Liver (tissue), 9 donors: ENCODE measurements around the gene CFAP99. TPM values are rescaled to one million over a fixed set of nuclear protein-coding genes. Genes with fewer than 3 reads are reported as not detected.

Source experiments
- DNase-seq: peaks from one replicate; pipeline ENCODE4 v3.0.0-alpha.2; 2017; ENCODE audit warnings: low spot score
- H3K27ac ChIP-seq, 2 donors: one replicate each; pipeline ENCODE4 v1.7.0; 2013; ENCODE audit warnings: inconsistent platforms in 2 of 2, low read length in 2 of 2, control low read depth in 1 of 2, low read depth in 1 of 2, mild to moderate bottlenecking in 1 of 2
- H3K27me3 ChIP-seq, 4 donors: one replicate each; pipeline versions ENCODE4 v1.6.1 to v1.7.0; 2013; ENCODE audit warnings: low read length in 3 of 4, inconsistent platforms in 1 of 4, mild to moderate bottlenecking in 1 of 4, moderate library complexity in 1 of 4; ENCODE audit not compliant: control insufficient read depth in 4 of 4, insufficient read depth in 4 of 4
- H3K36me3 ChIP-seq, 4 donors: one replicate each; pipeline versions ENCODE4 v1.6.1 to v1.7.0; 2013; ENCODE audit warnings: low read length in 3 of 4, mild to moderate bottlenecking in 3 of 4, low read depth in 1 of 4, moderate library complexity in 1 of 4; ENCODE audit not compliant: control insufficient read depth in 4 of 4, insufficient read depth in 3 of 4
- H3K4me1 ChIP-seq, 4 donors: one replicate each; pipeline versions ENCODE4 v1.6.1 to v1.7.0; 2013; ENCODE audit warnings: low read length in 3 of 4, mild to moderate bottlenecking in 3 of 4, moderate library complexity in 1 of 4; ENCODE audit not compliant: control insufficient read depth in 4 of 4, insufficient read depth in 4 of 4
- H3K4me3 ChIP-seq, 3 donors: one replicate each; pipeline versions ENCODE4 v1.6.1 to v1.7.0; 2013; ENCODE audit warnings: low read length in 3 of 3, control low read depth in 1 of 3, low read depth in 1 of 3, mild to moderate bottlenecking in 1 of 3
- H3K9ac ChIP-seq, 2 donors: one replicate each; pipeline ENCODE4 v1.7.0; 2013; ENCODE audit warnings: low read length in 2 of 2, mild to moderate bottlenecking in 2 of 2, moderate library complexity in 2 of 2, control low read depth in 1 of 2, low read depth in 1 of 2
- H3K9me3 ChIP-seq, 4 donors: one replicate each; pipeline versions ENCODE4 v1.6.1 to v1.7.0; 2013; ENCODE audit warnings: low read length in 3 of 4; ENCODE audit not compliant: control insufficient read depth in 4 of 4
- EGR1 ChIP-seq, 2 donors: IDR thresholded peaks; 2 replicates each; pipeline ENCODE4 v1.6.1; 2016 to 2018; ENCODE audit warnings: antibody characterized with exemption in 2 of 2, low read depth in 2 of 2
- FOXA1 ChIP-seq: IDR thresholded peaks from 2 replicates; pipeline ENCODE4 v1.6.1; 2016; ENCODE audit warnings: antibody characterized with exemption
- FOXA2 ChIP-seq: IDR thresholded peaks from 2 replicates; pipeline ENCODE4 v1.6.1; 2016; ENCODE audit warnings: antibody characterized with exemption
- GABPA ChIP-seq, 2 donors: IDR thresholded peaks in 1 of 2; conservative IDR thresholded peaks in 1 of 2; 2 replicates each; pipeline ENCODE4 v1.6.1; 2016; ENCODE audit warnings: antibody characterized with exemption in 2 of 2, mild to moderate bottlenecking in 1 of 2, moderate library complexity in 1 of 2
- HNF4A ChIP-seq, 2 donors: conservative IDR thresholded peaks; 2 replicates each; pipeline ENCODE4 v1.6.1; 2016; ENCODE audit warnings: antibody characterized with exemption in 2 of 2, mild to moderate bottlenecking in 2 of 2
- HNF4G ChIP-seq: IDR thresholded peaks from 2 replicates; pipeline ENCODE4 v1.6.1; 2016; ENCODE audit warnings: antibody characterized with exemption
- JUND ChIP-seq, 2 donors: IDR thresholded peaks; 2 replicates each; pipeline ENCODE4 v1.6.1; 2016; ENCODE audit warnings: antibody characterized with exemption in 2 of 2
- NR2F2 ChIP-seq: IDR thresholded peaks from 2 replicates; pipeline ENCODE4 v1.6.1; 2016; ENCODE audit warnings: antibody characterized with exemption
- RAD21 ChIP-seq, 2 donors: IDR thresholded peaks; 2 replicates each; pipeline ENCODE4 v1.6.1; 2016; ENCODE audit warnings: antibody characterized with exemption in 2 of 2, mild to moderate bottlenecking in 2 of 2
- RXRA ChIP-seq, 2 donors: IDR thresholded peaks; 2 replicates each; pipeline ENCODE4 v1.6.1; 2017 to 2018; ENCODE audit warnings: antibody characterized with exemption in 2 of 2, mild to moderate bottlenecking in 1 of 2
- SP1 ChIP-seq: IDR thresholded peaks from 2 replicates; pipeline ENCODE4 v1.6.1; 2018; ENCODE audit warnings: antibody characterized with exemption, mild to moderate bottlenecking
- TAF1 ChIP-seq: conservative IDR thresholded peaks from 2 replicates; pipeline ENCODE4 v1.6.1; 2016; ENCODE audit warnings: antibody characterized with exemption, mild to moderate bottlenecking
- YY1 ChIP-seq: IDR thresholded peaks from 2 replicates; pipeline ENCODE4 v1.6.1; 2016; ENCODE audit warnings: antibody characterized with exemption, mild to moderate bottlenecking
- WGBS: extraction: QIAGEN DNeasy Blood & Tissue Kit; methylation state at CpG from one replicate; pipeline ENCODE4 v1.1.7; 2013; 5-methylcytosine and 5-hydroxymethylcytosine counted together
- polyA plus RNA-seq, 2 donors: library from polyadenylated mRNA; stranded (reverse) in 1 of 2; unstranded in 1 of 2; fragments of 200-250 nt in 1 of 2; fragments of >200 nt in 1 of 2; fragmentation: Nextera tagmentation in 1 of 2; extraction: Ambion mirVana in 1 of 2; gene quantifications; one replicate each; pipeline versions ENCODE4 v1.2.1 to v1.2.3, GENCODE V29; 2013 to 2015
- total RNA-seq, 2 donors: library from RNA; depleted of rRNA; stranded (reverse); fragments of >200 nt; gene quantifications; one replicate each; pipeline ENCODE4 v1.2.3, GENCODE V29; 2014
- TF ChIP-seq, protein P1 (sequence below): IDR thresholded peaks from 2 replicates; pipeline ENCODE4 v1.6.1; 2016; ENCODE audit warnings: antibody characterized with exemption
- TF ChIP-seq, protein P2 (sequence below): IDR thresholded peaks from 2 replicates; pipeline ENCODE4 v1.6.1; 2016; ENCODE audit warnings: antibody characterized with exemption, mild to moderate bottlenecking
- TF ChIP-seq, protein P3 (sequence below): IDR thresholded peaks from 2 replicates; pipeline ENCODE4 v1.6.1; 2016; ENCODE audit warnings: antibody characterized with exemption
- TF ChIP-seq, protein P4 (sequence below): fragments of 150-350 bp; IDR thresholded peaks from 2 replicates; pipeline ENCODE4 v1.5.1; 2017; ENCODE audit warnings: improper control_type of control experiment, low read depth, low read length; ENCODE audit not compliant: missing input control
- TF ChIP-seq, protein P5 (sequence below): IDR thresholded peaks from 2 replicates; pipeline ENCODE4 v1.6.1; 2016; ENCODE audit warnings: antibody characterized with exemption
- donor health status: healthy.
- donor health status: healthy.
- donor health status: healthy.
- donor health status: healthy.
- donor health status: healthy.

CFAP99 gene
- total and polyA plus RNA-seq, 4 donors, result 0.33 to 0.36 TPM; not detected in 2

DNA sequence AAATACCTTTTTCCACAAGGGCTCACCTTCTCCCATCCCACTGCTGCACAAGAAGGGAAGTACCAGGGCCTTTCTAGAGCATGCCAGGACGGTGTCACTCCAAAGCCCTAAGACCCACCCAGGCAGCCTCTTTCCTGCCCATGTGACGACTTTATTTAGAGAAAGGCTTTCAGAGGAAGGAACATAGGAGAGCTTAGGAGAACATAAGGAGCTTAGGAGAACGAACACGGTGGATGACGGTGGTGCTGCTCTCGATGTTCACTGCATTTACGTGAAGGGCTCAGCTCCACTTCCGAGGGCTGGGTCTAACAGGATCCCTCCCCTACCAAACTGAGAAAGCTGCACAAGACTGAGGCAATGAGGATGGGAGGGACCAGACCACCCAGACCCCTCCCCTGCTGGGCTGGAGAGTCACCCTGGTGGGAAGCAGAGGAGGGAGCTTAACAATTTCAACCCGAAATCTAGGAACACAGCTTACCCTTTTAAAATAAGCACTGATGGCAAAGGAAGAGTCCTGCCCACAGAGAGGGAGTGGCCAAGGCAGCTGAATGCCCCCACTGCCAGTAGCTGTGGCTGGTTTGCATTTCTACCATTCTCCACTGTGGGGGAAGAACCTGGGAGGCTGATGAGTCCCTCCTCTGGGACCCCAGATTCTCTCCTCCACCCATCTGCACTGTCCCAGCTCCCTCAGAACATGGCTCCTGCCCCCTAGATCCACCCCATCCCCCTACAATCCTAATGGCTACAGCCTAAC lies 30.1 kb upstream of the CFAP99 start:
- Histone ChIP-seq H3K9me3 (no peaks in the 10 kb centered on the region), H3K27ac (no peak overlapping the region), H3K27me3 (no peaks in the 10 kb centered on the region), H3K36me3 (no peaks in the 10 kb centered on the region), H3K4me3 (no peak overlapping the region), H3K4me1 (peaks cover 0 to 14% (median 5%) of the 10 kb centered on the region in 4 donors), H3K9ac (no peak overlapping the region)
- TF ChIP-seq HNF4G (no peak), FOXA1 (no peak), GABPA (IDR thresholded peaks at IDR 0.05 in 1 of 2, conservative IDR thresholded peaks at IDR 0.05 in 1 of 2) (no peak), SP1 (no peak), JUND (IDR thresholded peaks at IDR 0.05) (no peak), YY1 (no peak), EGR1 (IDR thresholded peaks at IDR 0.05; ENCODE audit: low read depth in 2 of 2) (no peak), NR2F2 (no peak), RXRA (IDR thresholded peaks at IDR 0.05) (no peak), HNF4A (conservative IDR thresholded peaks at IDR 0.05) (no peak), FOXA2 (no peak), RAD21 (IDR thresholded peaks at IDR 0.05) (no peak), TAF1 (no peak)
- TF ChIP-seq, protein P1, sequence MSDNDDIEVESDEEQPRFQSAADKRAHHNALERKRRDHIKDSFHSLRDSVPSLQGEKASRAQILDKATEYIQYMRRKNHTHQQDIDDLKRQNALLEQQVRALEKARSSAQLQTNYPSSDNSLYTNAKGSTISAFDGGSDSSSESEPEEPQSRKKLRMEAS, result no peak
- TF ChIP-seq, protein P2, sequence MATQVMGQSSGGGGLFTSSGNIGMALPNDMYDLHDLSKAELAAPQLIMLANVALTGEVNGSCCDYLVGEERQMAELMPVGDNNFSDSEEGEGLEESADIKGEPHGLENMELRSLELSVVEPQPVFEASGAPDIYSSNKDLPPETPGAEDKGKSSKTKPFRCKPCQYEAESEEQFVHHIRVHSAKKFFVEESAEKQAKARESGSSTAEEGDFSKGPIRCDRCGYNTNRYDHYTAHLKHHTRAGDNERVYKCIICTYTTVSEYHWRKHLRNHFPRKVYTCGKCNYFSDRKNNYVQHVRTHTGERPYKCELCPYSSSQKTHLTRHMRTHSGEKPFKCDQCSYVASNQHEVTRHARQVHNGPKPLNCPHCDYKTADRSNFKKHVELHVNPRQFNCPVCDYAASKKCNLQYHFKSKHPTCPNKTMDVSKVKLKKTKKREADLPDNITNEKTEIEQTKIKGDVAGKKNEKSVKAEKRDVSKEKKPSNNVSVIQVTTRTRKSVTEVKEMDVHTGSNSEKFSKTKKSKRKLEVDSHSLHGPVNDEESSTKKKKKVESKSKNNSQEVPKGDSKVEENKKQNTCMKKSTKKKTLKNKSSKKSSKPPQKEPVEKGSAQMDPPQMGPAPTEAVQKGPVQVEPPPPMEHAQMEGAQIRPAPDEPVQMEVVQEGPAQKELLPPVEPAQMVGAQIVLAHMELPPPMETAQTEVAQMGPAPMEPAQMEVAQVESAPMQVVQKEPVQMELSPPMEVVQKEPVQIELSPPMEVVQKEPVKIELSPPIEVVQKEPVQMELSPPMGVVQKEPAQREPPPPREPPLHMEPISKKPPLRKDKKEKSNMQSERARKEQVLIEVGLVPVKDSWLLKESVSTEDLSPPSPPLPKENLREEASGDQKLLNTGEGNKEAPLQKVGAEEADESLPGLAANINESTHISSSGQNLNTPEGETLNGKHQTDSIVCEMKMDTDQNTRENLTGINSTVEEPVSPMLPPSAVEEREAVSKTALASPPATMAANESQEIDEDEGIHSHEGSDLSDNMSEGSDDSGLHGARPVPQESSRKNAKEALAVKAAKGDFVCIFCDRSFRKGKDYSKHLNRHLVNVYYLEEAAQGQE, result no peak
- TF ChIP-seq, protein P3, sequence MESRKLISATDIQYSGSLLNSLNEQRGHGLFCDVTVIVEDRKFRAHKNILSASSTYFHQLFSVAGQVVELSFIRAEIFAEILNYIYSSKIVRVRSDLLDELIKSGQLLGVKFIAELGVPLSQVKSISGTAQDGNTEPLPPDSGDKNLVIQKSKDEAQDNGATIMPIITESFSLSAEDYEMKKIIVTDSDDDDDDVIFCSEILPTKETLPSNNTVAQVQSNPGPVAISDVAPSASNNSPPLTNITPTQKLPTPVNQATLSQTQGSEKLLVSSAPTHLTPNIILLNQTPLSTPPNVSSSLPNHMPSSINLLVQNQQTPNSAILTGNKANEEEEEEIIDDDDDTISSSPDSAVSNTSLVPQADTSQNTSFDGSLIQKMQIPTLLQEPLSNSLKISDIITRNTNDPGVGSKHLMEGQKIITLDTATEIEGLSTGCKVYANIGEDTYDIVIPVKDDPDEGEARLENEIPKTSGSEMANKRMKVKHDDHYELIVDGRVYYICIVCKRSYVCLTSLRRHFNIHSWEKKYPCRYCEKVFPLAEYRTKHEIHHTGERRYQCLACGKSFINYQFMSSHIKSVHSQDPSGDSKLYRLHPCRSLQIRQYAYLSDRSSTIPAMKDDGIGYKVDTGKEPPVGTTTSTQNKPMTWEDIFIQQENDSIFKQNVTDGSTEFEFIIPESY, result no peak
- TF ChIP-seq, protein P4, sequence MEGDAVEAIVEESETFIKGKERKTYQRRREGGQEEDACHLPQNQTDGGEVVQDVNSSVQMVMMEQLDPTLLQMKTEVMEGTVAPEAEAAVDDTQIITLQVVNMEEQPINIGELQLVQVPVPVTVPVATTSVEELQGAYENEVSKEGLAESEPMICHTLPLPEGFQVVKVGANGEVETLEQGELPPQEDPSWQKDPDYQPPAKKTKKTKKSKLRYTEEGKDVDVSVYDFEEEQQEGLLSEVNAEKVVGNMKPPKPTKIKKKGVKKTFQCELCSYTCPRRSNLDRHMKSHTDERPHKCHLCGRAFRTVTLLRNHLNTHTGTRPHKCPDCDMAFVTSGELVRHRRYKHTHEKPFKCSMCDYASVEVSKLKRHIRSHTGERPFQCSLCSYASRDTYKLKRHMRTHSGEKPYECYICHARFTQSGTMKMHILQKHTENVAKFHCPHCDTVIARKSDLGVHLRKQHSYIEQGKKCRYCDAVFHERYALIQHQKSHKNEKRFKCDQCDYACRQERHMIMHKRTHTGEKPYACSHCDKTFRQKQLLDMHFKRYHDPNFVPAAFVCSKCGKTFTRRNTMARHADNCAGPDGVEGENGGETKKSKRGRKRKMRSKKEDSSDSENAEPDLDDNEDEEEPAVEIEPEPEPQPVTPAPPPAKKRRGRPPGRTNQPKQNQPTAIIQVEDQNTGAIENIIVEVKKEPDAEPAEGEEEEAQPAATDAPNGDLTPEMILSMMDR, result no peak
- TF ChIP-seq, protein P5, sequence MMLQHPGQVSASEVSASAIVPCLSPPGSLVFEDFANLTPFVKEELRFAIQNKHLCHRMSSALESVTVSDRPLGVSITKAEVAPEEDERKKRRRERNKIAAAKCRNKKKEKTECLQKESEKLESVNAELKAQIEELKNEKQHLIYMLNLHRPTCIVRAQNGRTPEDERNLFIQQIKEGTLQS, result no peak
- WGBS, result 75% methylated on average over 9 of the region's 9 CpGs
- DNase-seq, result no peak
